MM.1S (cell line): ENCODE results near the gene GPC5.

Source experiments
- CTCF ChIP-seq: fragments of 300-600 bp; sonication (generic); IDR thresholded peaks from 2 replicates; pipeline ENCODE4 v1.5.1; 2016; ENCODE audit warnings: antibody characterized with exemption, low read length, mixed read lengths
- EZH2 ChIP-seq: fragments of 300-600 bp; sonication (generic); optimal IDR thresholded peaks from 2 replicates; pipeline ENCODE3; 2017; ENCODE audit warnings: low read depth, mild to moderate bottlenecking, antibody characterized with exemption, low read length, mixed read lengths

GRCh38 chr13:92734068-92734467 lies 1335.6 kb downstream of the GPC5 start:
- TF ChIP-seq CTCF (no peak), EZH2 (no peak)
